Right forelimb (tissue), 1 donor: ENCODE measurements around the gene BOLA3.
"Not testable (repeated sequence)": the region's sequence is repeated elsewhere in the genome, so short reads cannot be mapped to it uniquely, and the experiment has no call there.

Experiments
- DNase-seq: peaks from one replicate; pipeline ENCODE4 v3.0.0-alpha.2; 2018

BOLA3 gene

GRCh38 chr2:74101574-74102300 is 46.0 kb downstream of the BOLA3 start:
- peak; percentile 17 for DNase-seq

GRCh38 chr2:74100254-74101216 is 47.2 kb downstream of the BOLA3 start:
- peak; percentile 32 for DNase-seq

GRCh38 chr2:74099835-74100234 is 47.9 kb downstream of the BOLA3 start:
- DNase-seq: no peak

GRCh38 chr2:74099271-74099670 is 48.4 kb downstream of the BOLA3 start:
- DNase-seq: peak; percentile 3

- DNase-seq: peak; percentile 13
These were observed 50.1 kb downstream of the BOLA3 start for GRCh38 chr2:74097574-74097973.

GRCh38 chr2:74096052-74096451 is 51.7 kb downstream of the BOLA3 start:
- DNase-seq: peak; percentile 16

- DNase-seq: peak; percentile 7
These were observed 52.1 kb downstream of the BOLA3 start for GRCh38 chr2:74095632-74096031.

GRCh38 chr2:74094291-74094690 is 53.4 kb downstream of the BOLA3 start:
- peak; percentile 23 for DNase-seq

GRCh38 chr2:74093840-74094239 is 53.9 kb downstream of the BOLA3 start:
- DNase-seq: no peak

GRCh38 chr2:74093426-74093825 is 54.3 kb downstream of the BOLA3 start:
- DNase-seq: no peak

GRCh38 chr2:74092275-74092674 is 55.4 kb downstream of the BOLA3 start:
- DNase-seq: no peak

- no peak for DNase-seq
These were observed 56.3 kb downstream of the BOLA3 start for GRCh38 chr2:74091391-74091790.

- no peak for DNase-seq
These were observed 57.6 kb downstream of the BOLA3 start for GRCh38 chr2:74089816-74090745.

GRCh38 chr2:74088676-74089075 is 59.0 kb downstream of the BOLA3 start:
- not testable (repeated sequence) for DNase-seq

GRCh38 chr2:74087696-74088095 is 60.0 kb downstream of the BOLA3 start:
- DNase-seq: no peak

GRCh38 chr2:74086021-74086420 is 61.7 kb downstream of the BOLA3 start:
- DNase-seq: no peak
